Suppressor macrophage (primary cell): Measurements from ENCODE around the gene SMIM7.
"Not testable (repeated sequence)": the region's sequence is repeated elsewhere in the genome, so short reads cannot be mapped to it uniquely, and the experiment has no call there.

ENCODE experiments used
- DNase-seq, 4 experiments: peaks; one replicate each; pipeline ENCODE4 v3.0.0-alpha.2; 2020 to 2022
- total RNA-seq, 17 experiments: gene quantifications; one replicate each; lab custom pipeline; 2026; ENCODE audit warnings: mixed read lengths in 6 of 17, inconsistent platforms in 3 of 17; lab: John Stamatoyannopoulos, UW

SMIM7 gene
- 14.9 to 43.2 (median 34.6) reads per million in 17 experiments for total RNA-seq

- DNase-seq, result peak; percentile 98 to 99 (median 99)
Observed at GRCh38 chr19:16659832-16660708, at the start of gene SMIM7. Gene SMIM7, minus strand, starts transcription at chr19:16660144. Its CDS starts 34 bp downstream, at chr19:16660110.

- no peak for DNase-seq
Observed at GRCh38 chr19:16703677-16704076, 43.7 kb upstream of the SMIM7 start.

- DNase-seq, result peak; percentile 28 to 59 (median 48)
Observed at GRCh38 chr19:16702123-16702522, 42.2 kb upstream of the SMIM7 start.

GRCh38 chr19:16698914-16699313 is 39.0 kb upstream of the SMIM7 start:
- no peak for DNase-seq

- no peak for DNase-seq
Observed at GRCh38 chr19:16688084-16688483, 28.1 kb upstream of the SMIM7 start.

- no peak for DNase-seq
Observed at GRCh38 chr19:16684216-16684615, 24.3 kb upstream of the SMIM7 start.

- no peak for DNase-seq
Observed at GRCh38 chr19:16682539-16682938, 22.6 kb upstream of the SMIM7 start.

- no peak for DNase-seq
Observed at GRCh38 chr19:16679811-16680210, 19.9 kb upstream of the SMIM7 start.

GRCh38 chr19:16678498-16678897 is 18.6 kb upstream of the SMIM7 start:
- peak in 1 of 4 experiments; percentile 18 for DNase-seq

- peak in 3 of 4 experiments; percentile 21 to 70 (median 66) for DNase-seq
Observed at GRCh38 chr19:16677055-16677454, 17.1 kb upstream of the SMIM7 start.

- DNase-seq, result no peak
Observed at GRCh38 chr19:16676101-16676798, 16.3 kb upstream of the SMIM7 start.

- DNase-seq, result not testable (repeated sequence)
Observed at GRCh38 chr19:16673839-16674238, 13.9 kb upstream of the SMIM7 start.

- peak in 2 of 4 experiments; percentile 29 to 42 for DNase-seq
Observed at GRCh38 chr19:16673231-16673630, 13.3 kb upstream of the SMIM7 start.

GRCh38 chr19:16671652-16672274 is 11.8 kb upstream of the SMIM7 start:
- DNase-seq, result no peak

- DNase-seq, result no peak
Observed at GRCh38 chr19:16670291-16670690, 10.3 kb upstream of the SMIM7 start.

GRCh38 chr19:16668702-16669101 is 8.8 kb upstream of the SMIM7 start:
- DNase-seq, result not testable (repeated sequence)

- DNase-seq, result peak in 2 of 4 experiments; percentile 16 to 17
Observed at GRCh38 chr19:16668176-16668575, 8.2 kb upstream of the SMIM7 start.

GRCh38 chr19:16661480-16662034 is 1.6 kb upstream of the SMIM7 start:
- peak in 1 of 4 experiments; percentile 13 for DNase-seq

GRCh38 chr19:16660763-16661479 is 977 bp upstream of the SMIM7 start, which contains the start of gene TMEM38A:
Gene TMEM38A, plus strand, starts transcription at chr19:16661139. Its CDS starts 79 bp downstream, at chr19:16661218.
- peak; percentile 25 to 65 (median 42) for DNase-seq

GRCh38 chr19:16659464-16659831 is 496 bp downstream of the SMIM7 start:
- no peak for DNase-seq

GRCh38 chr19:16657384-16657783 is 2.6 kb downstream of the SMIM7 start:
- DNase-seq, result no peak

GRCh38 chr19:16655727-16656126 is 4.2 kb downstream of the SMIM7 start:
- no peak for DNase-seq
